Psoas muscle (tissue), 8 donors: ENCODE data around the gene PDE9A. TPM values are rescaled to one million over a fixed set of nuclear protein-coding genes. Genes with fewer than 3 reads are reported as not detected.

Experiments
- ATAC-seq, 4 donors: fragments of 200-7000 bp; cut with Tn5 transposase; one replicate each; pipeline ENCODE4 v1.9.1; 2020; ENCODE audit warnings: moderate library complexity in 3 of 4, mild to moderate bottlenecking in 2 of 4
- DNase-seq, 2 donors: peaks; one replicate each; pipeline ENCODE4 v3.0.0-alpha.2; 2020
- H3K27ac ChIP-seq: fragments of 200-600 bp; one replicate; pipeline ENCODE4 v1.8.0; 2022
- H3K27me3 ChIP-seq, 3 donors: fragments of 200-600 bp in 1 of 3; one replicate each; pipeline versions ENCODE4 v1.6.1 to v1.8.0; 2013 to 2022; ENCODE audit warnings: low read length in 2 of 3, mild to moderate bottlenecking in 2 of 3, moderate library complexity in 1 of 3; ENCODE audit not compliant: insufficient read depth in 3 of 3
- H3K36me3 ChIP-seq, 2 donors: fragments of 200-600 bp in 1 of 2; one replicate each; pipeline versions ENCODE4 v1.6.1 to v1.8.0; 2013 to 2022; ENCODE audit warnings: low read depth in 1 of 2, mild to moderate bottlenecking in 1 of 2, moderate library complexity in 1 of 2; ENCODE audit not compliant: insufficient read depth in 1 of 2
- H3K4me1 ChIP-seq: fragments of 200-600 bp; one replicate; pipeline ENCODE4 v1.8.0; 2022
- H3K4me3 ChIP-seq: fragments of 200-600 bp; one replicate; pipeline ENCODE4 v1.8.0; 2022; ENCODE audit warnings: mild to moderate bottlenecking
- H3K9me3 ChIP-seq: fragments of 200-600 bp; one replicate; pipeline ENCODE4 v1.8.0; 2022
- WGBS, 3 donors: extraction: QIAGEN DNeasy Blood & Tissue Kit; methylation state at CpG; one replicate each; pipeline versions ENCODE4 v1.1.6 to v1.1.7; 2013; 5-methylcytosine and 5-hydroxymethylcytosine counted together
- intact Hi-C, 2 donors: fragments of 100-400 bp; cut with DNase I; formaldehyde crosslinking; loops; one replicate each; pipeline versions ENCODE4 v1.11.0 to v1.14.2; 2022
- polyA plus RNA-seq, 3 donors: library from polyadenylated mRNA; stranded (reverse); fragments of 200-250 nt; gene quantifications; one replicate each; pipeline ENCODE4 v1.2.3, GENCODE V29; 2013
- total RNA-seq, 4 donors: library from RNA; stranded (reverse); fragmentation: NEBNext Ultra II Directional in 2 of 4; extraction: Animal tissue kit (Norgen Biotek cat#: 25700) in 2 of 4; gene quantifications; one replicate each; pipeline versions ENCODE4 v1.2.1 to v1.2.4, GENCODE V29; 2021 to 2023
- TF ChIP-seq, protein P1 (sequence below): fragments of 200-600 bp; IDR thresholded peaks from one replicate; pipeline ENCODE4 v1.8.0; 2022; ENCODE audit warnings: antibody characterized with exemption
- donor health status: healthy with polysubstance abuse.
- donor health status: DM: no; HTN: no; CAD: no; lungs with moderate emphysema.
- donor health status: Bipolar disorder and iron deficiency.
- donor health status: healthy.
- donor health status: DM: yes; HTN: yes; CAD: no.
- donor health status: DM: no; HTN: no; CAD: no.
- donor health status: DM: no; HTN: no; CAD: no.
- donor health status: DM: yes; HTN: yes; CAD: no.

The PDE9A gene
- total and polyA plus RNA-seq, 7 donors, result 1.2 to 4.3 (median 1.8) TPM

DNA sequence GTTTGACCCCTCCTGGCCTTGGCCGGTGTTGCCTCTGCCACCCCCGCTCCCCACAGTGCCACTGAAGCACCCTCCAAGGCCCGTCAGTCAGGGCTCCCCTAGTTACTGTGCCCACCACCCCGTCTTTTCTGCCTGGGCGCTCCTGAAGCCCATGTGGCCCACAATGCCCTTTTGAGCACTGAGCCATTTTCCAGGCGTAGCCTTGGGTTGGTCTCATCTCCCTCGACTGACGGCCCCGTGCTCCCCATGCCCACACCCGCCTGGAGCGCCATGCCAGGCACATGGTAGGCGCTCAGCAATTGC is 118.0 kb downstream of the PDE9A start:
- peaks cover 0 to 5% (median 0%) of the 10 kb centered on the region in 3 donors for H3K27me3 ChIP-seq
- H3K4me3 ChIP-seq, result no peak overlapping the region
- WGBS, 3 donors, result 90 to 94% (median 91%) methylated on average over 12 of the region's 12 CpGs
- no peaks in the 10 kb centered on the region for H3K36me3 ChIP-seq
- H3K27ac ChIP-seq, result no peak overlapping the region
- TF ChIP-seq, protein P1, sequence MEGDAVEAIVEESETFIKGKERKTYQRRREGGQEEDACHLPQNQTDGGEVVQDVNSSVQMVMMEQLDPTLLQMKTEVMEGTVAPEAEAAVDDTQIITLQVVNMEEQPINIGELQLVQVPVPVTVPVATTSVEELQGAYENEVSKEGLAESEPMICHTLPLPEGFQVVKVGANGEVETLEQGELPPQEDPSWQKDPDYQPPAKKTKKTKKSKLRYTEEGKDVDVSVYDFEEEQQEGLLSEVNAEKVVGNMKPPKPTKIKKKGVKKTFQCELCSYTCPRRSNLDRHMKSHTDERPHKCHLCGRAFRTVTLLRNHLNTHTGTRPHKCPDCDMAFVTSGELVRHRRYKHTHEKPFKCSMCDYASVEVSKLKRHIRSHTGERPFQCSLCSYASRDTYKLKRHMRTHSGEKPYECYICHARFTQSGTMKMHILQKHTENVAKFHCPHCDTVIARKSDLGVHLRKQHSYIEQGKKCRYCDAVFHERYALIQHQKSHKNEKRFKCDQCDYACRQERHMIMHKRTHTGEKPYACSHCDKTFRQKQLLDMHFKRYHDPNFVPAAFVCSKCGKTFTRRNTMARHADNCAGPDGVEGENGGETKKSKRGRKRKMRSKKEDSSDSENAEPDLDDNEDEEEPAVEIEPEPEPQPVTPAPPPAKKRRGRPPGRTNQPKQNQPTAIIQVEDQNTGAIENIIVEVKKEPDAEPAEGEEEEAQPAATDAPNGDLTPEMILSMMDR, result no peak
- no peak for DNase-seq
- intact Hi-C loops, result no loop called here
- H3K4me1 ChIP-seq, result no peaks in the 10 kb centered on the region
- H3K9me3 ChIP-seq, result no peaks in the 10 kb centered on the region
- ATAC-seq, result no peak

DNA sequence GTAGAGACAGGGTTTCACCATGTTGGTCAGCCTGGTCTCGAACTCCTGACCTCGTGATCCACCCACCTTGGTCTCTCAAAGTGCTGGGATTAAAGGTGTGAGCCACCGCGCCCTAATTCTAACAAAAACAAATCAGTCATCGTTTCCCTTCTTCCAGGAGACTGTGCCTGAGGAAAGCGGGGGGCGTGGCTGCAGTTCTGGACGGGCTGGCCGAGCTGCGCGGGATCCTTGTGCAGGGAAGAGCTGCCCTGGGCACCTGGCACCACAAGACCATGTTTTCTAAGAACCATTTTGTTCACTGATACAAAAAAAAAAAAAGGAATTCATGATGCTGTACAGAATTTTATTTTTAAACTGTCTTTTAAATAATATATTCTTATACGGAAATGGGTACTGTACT is 121.7 kb downstream of the PDE9A start:
- ATAC-seq (no peak), DNase-seq (no peak)
- TF ChIP-seq, protein P1, result no peak
- Histone ChIP-seq H3K36me3 (no peaks in the 10 kb centered on the region), H3K4me3 (no peak overlapping the region), H3K27me3 (peaks cover 0 to 21% (median 5%) of the 10 kb centered on the region in 3 donors), H3K4me1 (no peaks in the 10 kb centered on the region), H3K9me3 (no peaks in the 10 kb centered on the region), H3K27ac (no peak overlapping the region)
- intact Hi-C loops, result no loop called here
- WGBS, 3 donors, result 90 to 93% (median 92%) methylated on average over 12 of the region's 12 CpGs

- H3K4me1 ChIP-seq, result no peaks in the 10 kb centered on the region
- no peaks in the 10 kb centered on the region for H3K9me3 ChIP-seq
- intact Hi-C loops, result no loop called here
- H3K27me3 ChIP-seq, result peaks cover 0 to 23% (median 5%) of the 10 kb centered on the region in 3 donors
- no peaks in the 10 kb centered on the region for H3K36me3 ChIP-seq
- TF ChIP-seq, protein P1, result no peak
- WGBS, 3 donors, result 85 to 92% (median 86%) methylated on average over 13 of the region's 13 CpGs
- DNase-seq (no peak), ATAC-seq (no peak)
- H3K4me3 ChIP-seq, result no peak overlapping the region
- H3K27ac ChIP-seq, result no peak overlapping the region
Measured at GRCh38 chr21:42775891-42776290, 122.5 kb downstream of the PDE9A start.

DNA sequence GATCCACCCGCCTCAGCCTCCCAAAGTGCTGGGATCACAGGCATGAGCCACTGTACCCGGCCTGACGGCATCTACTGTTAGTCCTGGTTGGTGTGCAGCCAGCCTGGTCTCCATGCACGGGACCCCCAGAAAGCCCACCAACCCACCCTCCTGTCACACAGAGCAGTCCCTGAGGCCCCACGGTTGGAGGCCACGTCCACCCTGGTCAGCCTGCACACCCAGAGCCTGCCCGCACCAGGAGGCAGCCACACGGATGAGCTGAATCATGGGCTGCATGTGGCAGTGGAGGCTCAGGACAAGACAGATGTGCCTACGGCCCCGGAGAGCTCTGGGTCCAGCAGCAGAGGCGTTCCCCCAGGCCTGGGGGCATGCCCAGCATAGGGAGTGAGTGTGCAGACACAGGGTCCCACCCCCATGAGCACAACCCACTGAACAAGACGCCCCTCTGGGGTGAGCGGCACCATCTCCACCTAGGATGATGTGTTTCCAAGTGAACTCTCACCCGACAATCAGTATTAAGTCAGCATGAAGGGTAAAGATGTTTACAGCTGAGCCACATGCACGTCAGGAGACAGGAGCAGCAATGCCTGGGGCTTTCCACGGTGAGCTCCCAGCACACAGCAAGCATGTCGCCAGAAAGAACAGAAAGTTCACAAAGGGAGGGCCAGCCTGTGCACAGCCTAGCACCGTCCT is 123.8 kb downstream of the PDE9A start:
- Histone ChIP-seq H3K27me3 (peaks cover 0 to 21% (median 8%) of the 10 kb centered on the region in 3 donors), H3K4me1 (peaks cover 7% of the 10 kb centered on the region), H3K9me3 (no peaks in the 10 kb centered on the region), H3K27ac (no peak overlapping the region), H3K36me3 (no peaks in the 10 kb centered on the region), H3K4me3 (no peak overlapping the region)
- ATAC-seq (no peak), DNase-seq (no peak)
- 73 to 76% (median 74%) methylated on average over 17 to 18 of the region's 18 CpGs for WGBS, 3 donors
- intact Hi-C loops, result no loop called here
- TF ChIP-seq, protein P1, result no peak
